Adrenal gland (tissue), 5 donors: Measurements from ENCODE around the gene BRSK1.

Source experiments
- CTCF ChIP-seq, 6 experiments: fragments of 450-650 bp in 4 of 6; fragments of 200-600 bp in 2 of 6; sonication (generic) in 1 of 6; IDR thresholded peaks; 1 replicate in 5 of 6; 2 replicates in 1 of 6; pipeline versions ENCODE4 v1.5.1 to v1.8.0; 2016 to 2021; ENCODE audit warnings: antibody characterized with exemption in 6 of 6, mild to moderate bottlenecking in 2 of 6, moderate library complexity in 1 of 6
- POLR2A ChIP-seq, 2 donors: fragments of 450-650 bp; IDR thresholded peaks; one replicate each; pipeline ENCODE4 v1.6.1; 2017; ENCODE audit warnings: antibody characterized with exemption in 2 of 2, mild to moderate bottlenecking in 2 of 2, moderate library complexity in 1 of 2
- donor health status: DM: no; HTN: no; CAD: no.

DNA sequence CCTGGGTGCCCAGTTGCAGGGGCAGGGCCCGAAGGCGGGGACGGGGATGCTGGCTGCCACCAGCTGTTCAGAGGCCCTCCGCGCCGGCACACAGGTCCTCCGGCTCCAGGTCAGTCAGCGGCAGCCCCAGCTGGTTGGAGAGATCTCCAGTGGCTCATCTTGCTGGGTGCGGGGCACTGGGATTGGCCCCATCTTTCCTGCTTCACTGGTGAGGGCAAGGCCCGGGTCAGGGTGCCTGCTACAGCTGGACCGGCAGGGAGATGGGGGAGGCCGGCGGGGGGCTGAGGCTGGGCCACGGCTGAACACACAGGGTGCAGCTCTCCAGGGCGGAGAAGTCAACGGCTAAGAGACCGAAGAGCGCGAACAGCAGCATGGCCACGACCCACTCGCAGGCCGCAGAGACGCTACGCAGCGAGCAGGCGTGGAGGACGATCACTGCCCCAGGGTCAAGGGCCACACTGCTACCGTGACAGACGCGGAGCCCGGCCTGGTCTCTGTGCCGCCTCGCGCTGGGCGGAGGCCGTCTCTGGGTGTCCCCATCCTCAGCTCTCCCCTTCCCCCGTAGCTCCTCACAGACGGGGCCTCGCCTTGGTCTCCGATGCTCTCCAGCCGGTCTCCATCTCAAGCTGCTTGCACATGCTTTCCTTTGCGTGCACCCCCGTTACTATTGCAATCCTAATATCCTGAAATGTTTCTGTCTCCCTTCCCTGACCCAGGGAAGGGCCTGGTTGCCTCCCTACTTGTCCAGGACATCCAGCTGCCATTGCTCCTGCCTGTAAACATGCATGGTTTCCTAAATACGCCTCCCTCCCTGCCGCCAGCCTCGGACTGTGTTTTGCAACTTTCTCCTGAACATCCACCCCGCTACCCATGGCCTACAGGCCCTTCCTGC is 29.1 kb downstream of the BRSK1 start:
- TF ChIP-seq CTCF (IDR thresholded peaks at IDR 0.05) (no peak), POLR2A (IDR thresholded peaks at IDR 0.05) (no peak)
